Gastrocnemius medialis (tissue), 4 donors: ENCODE data around the gene ZBTB39.

Experiments used
- POLR2A ChIP-seq, 2 donors: fragments of 450-650 bp; IDR thresholded peaks; one replicate each; pipeline ENCODE4 v1.6.1; 2017; ENCODE audit warnings: antibody characterized with exemption in 2 of 2, mild to moderate bottlenecking in 2 of 2, moderate library complexity in 2 of 2
- TF ChIP-seq, protein P1 (sequence below), 5 experiments: fragments of 450-650 bp in 3 of 5; fragments of 200-600 bp in 2 of 5; sonication (generic) in 2 of 5; IDR thresholded peaks in 4 of 5; conservative IDR thresholded peaks in 1 of 5; 1 replicate in 4 of 5; 2 replicates in 1 of 5; pipeline ENCODE4 v1.5.1; 2016 to 2019; ENCODE audit warnings: antibody characterized with exemption in 5 of 5, mild to moderate bottlenecking in 3 of 5, moderate library complexity in 3 of 5

DNA sequence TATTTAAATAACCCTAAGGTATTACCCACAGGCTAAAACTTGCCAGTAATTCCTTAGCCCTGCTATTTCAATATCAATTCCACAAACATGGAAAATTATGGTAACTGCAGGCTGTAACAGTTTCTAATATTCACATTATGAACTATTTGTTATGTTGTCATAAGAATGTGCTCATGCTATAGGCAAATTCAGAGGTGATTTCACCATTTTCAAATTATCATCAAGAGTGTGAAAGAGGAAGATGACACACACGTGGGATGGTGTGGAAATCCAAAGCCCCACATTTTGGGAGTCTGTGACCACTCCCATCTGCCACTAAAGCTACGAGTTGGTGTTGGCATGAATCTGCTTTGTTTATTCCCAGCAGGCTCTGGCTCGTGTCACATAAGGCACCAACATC lies 49.5 kb upstream of the ZBTB39 start:
- TF ChIP-seq, protein P1, sequence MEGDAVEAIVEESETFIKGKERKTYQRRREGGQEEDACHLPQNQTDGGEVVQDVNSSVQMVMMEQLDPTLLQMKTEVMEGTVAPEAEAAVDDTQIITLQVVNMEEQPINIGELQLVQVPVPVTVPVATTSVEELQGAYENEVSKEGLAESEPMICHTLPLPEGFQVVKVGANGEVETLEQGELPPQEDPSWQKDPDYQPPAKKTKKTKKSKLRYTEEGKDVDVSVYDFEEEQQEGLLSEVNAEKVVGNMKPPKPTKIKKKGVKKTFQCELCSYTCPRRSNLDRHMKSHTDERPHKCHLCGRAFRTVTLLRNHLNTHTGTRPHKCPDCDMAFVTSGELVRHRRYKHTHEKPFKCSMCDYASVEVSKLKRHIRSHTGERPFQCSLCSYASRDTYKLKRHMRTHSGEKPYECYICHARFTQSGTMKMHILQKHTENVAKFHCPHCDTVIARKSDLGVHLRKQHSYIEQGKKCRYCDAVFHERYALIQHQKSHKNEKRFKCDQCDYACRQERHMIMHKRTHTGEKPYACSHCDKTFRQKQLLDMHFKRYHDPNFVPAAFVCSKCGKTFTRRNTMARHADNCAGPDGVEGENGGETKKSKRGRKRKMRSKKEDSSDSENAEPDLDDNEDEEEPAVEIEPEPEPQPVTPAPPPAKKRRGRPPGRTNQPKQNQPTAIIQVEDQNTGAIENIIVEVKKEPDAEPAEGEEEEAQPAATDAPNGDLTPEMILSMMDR (IDR thresholded peaks at IDR 0.05 in 4 of 5, conservative IDR thresholded peaks at IDR 0.05 in 1 of 5): no peak
- TF ChIP-seq POLR2A (IDR thresholded peaks at IDR 0.05): no peak
